8988T (cell line): Measurements from ENCODE around the gene KREMEN1.
"Not testable (repeated sequence)": the region's sequence is repeated elsewhere in the genome, so short reads cannot be mapped to it uniquely, and the experiment has no call there.

Experiments used
- DNase-seq: peaks from one replicate; pipeline ENCODE4 v3.0.0; 2011

The KREMEN1 gene

DNA sequence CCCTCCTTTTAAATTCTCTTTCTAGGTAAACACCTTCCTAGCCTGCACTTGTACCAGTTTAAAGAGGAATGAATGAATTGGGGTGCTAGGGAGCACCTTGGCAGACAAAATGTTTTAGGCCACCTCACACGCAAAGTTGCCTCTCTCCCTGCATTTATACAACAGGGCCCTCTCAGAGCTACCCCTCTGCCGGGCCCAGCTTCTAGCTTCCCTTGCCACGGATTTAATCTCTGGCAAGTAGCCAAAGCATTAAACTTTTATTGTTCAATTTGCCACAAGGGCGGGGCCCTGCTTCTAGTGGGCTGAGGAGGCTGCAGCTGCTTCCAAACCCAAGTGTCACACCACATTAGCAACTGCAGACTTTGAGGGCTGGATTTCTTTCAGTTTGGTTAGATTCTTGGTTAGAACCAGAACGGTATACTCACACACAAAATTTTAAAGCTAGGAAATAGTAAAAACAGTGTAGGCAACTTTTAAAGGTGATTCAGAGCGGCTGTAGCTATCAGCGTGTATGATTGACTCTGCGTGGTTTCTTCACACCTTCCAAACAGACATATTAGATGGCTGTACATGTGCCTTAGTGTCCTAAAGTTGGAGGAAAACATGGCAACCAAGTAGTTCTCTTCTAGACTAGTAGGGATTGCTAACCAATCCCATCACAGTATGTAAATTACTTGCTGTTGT is 6.5 kb downstream of the KREMEN1 start:
- DNase-seq, result no peak

DNA sequence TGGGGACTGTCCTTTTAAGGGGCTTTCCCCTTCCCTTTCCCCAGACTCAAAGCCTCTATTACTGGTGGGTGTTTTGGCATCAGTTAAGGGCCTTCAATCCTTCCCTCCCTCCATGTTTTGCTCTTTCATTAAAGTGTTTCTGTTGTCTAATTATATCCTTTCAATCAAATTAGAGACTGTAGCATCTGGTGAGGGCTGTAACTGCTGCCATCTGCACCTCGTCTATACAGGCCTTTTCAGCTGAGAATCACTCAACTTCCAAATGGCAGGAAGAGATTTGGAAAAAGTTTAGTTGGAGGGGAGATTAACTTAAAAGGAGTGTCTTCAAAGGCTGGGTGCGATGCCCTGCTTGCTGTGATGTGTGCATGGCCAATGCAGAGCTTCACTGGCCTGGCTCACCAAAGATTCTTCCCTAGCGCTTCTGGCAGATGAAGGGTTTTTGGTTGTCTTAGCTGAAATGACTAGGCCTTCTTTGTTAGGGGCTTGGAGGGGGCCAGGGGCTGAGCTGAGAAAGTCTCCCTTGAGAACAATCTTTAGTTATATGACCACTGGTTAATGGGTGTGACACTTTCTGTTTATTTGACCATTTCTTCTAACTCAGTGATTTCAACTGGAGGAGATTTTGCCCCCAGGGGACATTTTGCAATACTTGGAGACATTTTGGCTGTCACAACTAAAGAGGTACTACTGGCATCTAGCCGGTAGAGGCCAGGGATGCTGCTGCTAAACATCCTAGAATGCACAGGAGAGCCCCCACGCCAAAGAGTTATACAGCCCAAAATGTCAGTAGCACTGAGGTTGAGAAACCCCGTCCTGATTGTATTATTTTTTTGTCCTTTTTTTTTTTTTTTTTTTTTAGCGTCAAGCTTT is 7.5 kb downstream of the KREMEN1 start:
- no peak for DNase-seq

- DNase-seq, result no peak
These were observed 8.8 kb downstream of the KREMEN1 start for GRCh38 chr22:29081517-29082236.

GRCh38 chr22:29082826-29083545 is 10.2 kb downstream of the KREMEN1 start:
- DNase-seq, result no peak

DNA sequence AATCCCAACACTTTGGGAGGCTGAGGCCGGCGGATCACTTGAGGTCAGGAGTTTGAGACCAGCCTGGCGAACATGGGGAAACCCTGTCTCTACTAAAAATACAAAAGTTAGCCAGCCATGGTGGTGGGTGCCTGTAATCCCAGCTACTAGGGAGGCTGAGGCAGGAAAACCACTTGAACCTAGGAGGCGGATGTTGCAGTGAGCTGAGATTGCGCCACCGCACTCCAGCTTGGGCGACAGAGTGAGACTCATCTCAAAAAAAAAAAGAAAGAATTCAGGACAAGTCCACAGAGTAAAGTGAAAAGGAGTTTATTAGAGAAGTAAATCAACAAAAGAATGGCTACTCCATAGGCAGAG is 10.7 kb downstream of the KREMEN1 start:
- DNase-seq, result not testable (repeated sequence)

- DNase-seq, result no peak
These were observed 11.2 kb downstream of the KREMEN1 start for GRCh38 chr22:29083933-29084591.

DNA sequence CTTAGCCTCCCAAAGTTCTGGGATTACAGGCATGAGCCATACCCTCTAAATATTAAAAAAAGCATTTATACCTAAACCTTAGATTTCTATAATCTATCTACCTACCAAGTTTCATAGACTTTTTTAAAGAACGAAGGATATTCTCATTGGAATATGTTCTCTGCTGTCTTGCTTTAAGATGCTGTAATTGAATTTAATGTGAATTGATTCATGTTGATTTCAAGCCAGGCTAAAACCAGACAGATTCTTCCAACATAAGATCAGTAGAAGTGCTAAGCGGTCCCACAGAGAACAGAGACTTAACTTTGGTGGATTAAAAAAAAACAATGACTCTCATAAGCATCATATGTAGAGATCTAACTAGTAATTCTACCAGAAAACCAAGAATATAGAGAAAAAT is 14.2 kb downstream of the KREMEN1 start:
- no peak for DNase-seq

GRCh38 chr22:29088809-29089208 is 16.0 kb downstream of the KREMEN1 start:
- no peak for DNase-seq

GRCh38 chr22:29089507-29089906 is 16.7 kb downstream of the KREMEN1 start:
- no peak for DNase-seq

DNA sequence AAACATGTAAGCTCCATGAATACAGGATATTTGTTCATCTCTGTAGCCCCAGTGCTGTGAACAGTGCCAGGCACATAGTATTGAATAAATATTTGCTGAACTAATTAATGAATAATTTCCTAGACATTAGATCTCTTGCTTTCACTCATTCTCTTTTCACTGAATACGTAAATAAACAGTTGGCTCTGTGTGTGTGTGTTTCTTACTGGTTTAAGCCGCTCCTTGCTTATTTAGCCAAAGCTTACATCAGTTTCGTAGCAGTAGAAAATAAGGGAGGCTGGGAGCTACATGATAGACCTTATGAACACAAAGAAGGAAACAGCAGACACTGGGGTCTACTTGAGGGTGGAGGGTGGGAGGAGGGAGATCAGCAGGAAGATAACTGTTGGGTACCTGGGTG is 17.2 kb downstream of the KREMEN1 start:
- DNase-seq, result no peak

DNA sequence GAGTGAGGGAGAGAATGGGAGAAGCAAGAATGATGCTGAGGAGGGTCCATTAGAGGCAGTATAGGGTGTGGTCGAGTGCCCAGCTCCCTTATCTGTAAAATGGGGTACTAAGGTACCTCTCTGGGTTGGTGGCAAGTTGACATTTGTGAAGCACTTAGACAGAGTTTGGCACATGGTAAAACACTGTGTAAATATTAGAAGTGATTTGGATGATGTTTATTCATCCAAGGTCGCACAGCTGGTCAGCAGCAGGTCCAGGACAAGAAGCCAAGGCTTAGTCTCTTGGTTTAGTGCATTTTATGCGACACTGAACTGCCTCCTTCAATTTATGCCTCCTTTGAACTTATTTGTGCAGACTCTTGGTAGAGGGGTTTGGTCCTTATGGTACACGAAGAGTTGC is 19.4 kb downstream of the KREMEN1 start:
- no peak for DNase-seq

GRCh38 chr22:29093030-29093429 is 20.2 kb downstream of the KREMEN1 start:
- no peak for DNase-seq

DNA sequence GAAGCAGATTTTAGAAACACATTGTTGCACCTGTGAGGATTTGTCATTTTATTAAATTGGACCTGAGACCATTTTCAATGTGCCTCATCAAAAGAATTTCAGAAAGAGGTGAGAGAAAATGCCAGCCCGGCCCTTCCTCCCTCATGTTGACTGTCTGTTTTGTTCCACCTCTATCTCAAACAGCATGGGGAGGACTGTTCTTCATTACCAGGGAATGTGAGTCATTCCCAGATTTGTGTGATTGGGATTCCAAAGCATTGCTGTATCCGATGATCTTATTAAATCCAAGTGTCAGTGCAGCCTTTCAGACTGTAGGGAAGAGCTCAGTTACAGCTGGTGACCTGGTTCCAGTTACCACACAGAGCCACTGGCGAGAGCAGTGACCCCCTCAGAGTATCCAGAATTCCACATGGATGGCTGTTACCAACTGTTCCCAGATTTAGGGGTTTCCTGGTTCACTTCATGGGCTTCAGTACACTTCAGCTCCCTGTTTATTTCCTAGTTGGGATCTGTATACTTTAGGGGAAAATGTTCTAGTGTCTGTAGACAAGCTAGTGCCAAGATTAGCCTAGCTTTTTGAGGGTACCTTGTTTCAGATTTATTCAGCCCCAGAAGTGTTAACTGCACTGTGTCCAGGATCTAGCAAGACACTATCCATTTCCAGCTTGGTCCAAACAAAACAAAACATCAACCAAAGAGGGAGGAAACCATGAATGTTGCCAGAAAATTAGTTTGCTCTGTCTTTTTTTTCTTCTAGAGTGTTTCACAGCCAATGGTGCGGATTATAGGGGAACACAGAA is 20.9 kb downstream of the KREMEN1 start:
- no peak for DNase-seq

GRCh38 chr22:29095459-29095858 is 22.6 kb downstream of the KREMEN1 start:
- DNase-seq, result no peak

- DNase-seq, result no peak
These were observed 24.2 kb downstream of the KREMEN1 start for GRCh38 chr22:29096736-29097669.

DNA sequence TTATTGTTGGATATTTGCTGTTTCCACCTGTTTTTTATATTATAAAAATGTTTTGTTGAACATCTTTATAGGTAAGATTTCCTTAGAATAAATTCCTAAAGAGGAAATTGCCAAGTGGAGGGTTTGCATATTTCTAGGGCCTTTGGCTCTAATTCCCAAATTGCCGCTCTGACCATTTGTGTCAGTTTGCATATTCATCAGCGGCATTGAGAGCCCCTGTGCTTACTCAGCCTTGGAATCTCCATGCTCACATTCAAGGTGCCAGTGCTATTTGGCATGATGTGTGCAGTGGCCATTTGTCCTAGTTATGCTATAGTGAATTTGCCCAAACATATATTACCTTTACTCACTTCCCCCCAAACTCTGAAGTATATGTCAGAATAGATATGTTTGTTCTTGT is 25.5 kb downstream of the KREMEN1 start:
- DNase-seq, result no peak

GRCh38 chr22:29102300-29102699 is 29.5 kb downstream of the KREMEN1 start:
- no peak for DNase-seq

GRCh38 chr22:29103121-29103520 is 30.3 kb downstream of the KREMEN1 start:
- DNase-seq, result no peak

GRCh38 chr22:29105468-29105867 is 32.6 kb downstream of the KREMEN1 start:
- DNase-seq, result no peak

- DNase-seq, result no peak
These were observed 34.0 kb downstream of the KREMEN1 start for GRCh38 chr22:29106839-29107238.

GRCh38 chr22:29108137-29108536 is 35.3 kb downstream of the KREMEN1 start:
- no peak for DNase-seq
